ENCODE results near the gene TMUB2. TPM values are rescaled to one million over a fixed set of nuclear protein-coding genes. Genes with fewer than 3 reads are reported as not detected.

TMUB2 gene
- total RNA-seq, 4 donors from 2014 or later: 19.8 to 66.6 (median 52.7) TPM

GRCh38 chr17:44174427-44174826 is 12.3 kb upstream of the TMUB2 start:
- no peak overlapping the region for H3K4me3 ChIP-seq
- no peak overlapping the region for H3K27ac ChIP-seq
- H3K27me3 ChIP-seq: no peaks in the 10 kb centered on the region
- TF ChIP-seq, protein P1, sequence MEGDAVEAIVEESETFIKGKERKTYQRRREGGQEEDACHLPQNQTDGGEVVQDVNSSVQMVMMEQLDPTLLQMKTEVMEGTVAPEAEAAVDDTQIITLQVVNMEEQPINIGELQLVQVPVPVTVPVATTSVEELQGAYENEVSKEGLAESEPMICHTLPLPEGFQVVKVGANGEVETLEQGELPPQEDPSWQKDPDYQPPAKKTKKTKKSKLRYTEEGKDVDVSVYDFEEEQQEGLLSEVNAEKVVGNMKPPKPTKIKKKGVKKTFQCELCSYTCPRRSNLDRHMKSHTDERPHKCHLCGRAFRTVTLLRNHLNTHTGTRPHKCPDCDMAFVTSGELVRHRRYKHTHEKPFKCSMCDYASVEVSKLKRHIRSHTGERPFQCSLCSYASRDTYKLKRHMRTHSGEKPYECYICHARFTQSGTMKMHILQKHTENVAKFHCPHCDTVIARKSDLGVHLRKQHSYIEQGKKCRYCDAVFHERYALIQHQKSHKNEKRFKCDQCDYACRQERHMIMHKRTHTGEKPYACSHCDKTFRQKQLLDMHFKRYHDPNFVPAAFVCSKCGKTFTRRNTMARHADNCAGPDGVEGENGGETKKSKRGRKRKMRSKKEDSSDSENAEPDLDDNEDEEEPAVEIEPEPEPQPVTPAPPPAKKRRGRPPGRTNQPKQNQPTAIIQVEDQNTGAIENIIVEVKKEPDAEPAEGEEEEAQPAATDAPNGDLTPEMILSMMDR (IDR thresholded peaks at IDR 0.05): no peak
- no peak for TF ChIP-seq POLR2A (IDR thresholded peaks at IDR 0.05)
- no peaks in the 10 kb centered on the region for H3K9me3 ChIP-seq
- peaks cover 0 to 8% (median 0%) of the 10 kb centered on the region in 4 donors for H3K4me1 ChIP-seq
- DNase-seq: no peak
- H3K36me3 ChIP-seq: peaks cover 0 to 24% (median 0%) of the 10 kb centered on the region in 3 donors

- H3K36me3 ChIP-seq: peaks cover 0 to 24% (median 0%) of the 10 kb centered on the region in 3 donors
These were observed 10.5 kb upstream of the TMUB2 start for GRCh38 chr17:44176257-44176656.

GRCh38 chr17:44176671-44177501 is 9.9 kb upstream of the TMUB2 start:
- H3K9me3 ChIP-seq: no peaks in the 10 kb centered on the region
- DNase-seq: no peak
- H3K27ac ChIP-seq: no peak overlapping the region
- TF ChIP-seq, protein P1 (IDR thresholded peaks at IDR 0.05): no peak
- no peak for TF ChIP-seq POLR2A (IDR thresholded peaks at IDR 0.05)
- H3K36me3 ChIP-seq: peaks cover 0 to 28% (median 0%) of the 10 kb centered on the region in 3 donors
- H3K4me3 ChIP-seq: no peak overlapping the region
- H3K27me3 ChIP-seq: no peaks in the 10 kb centered on the region
- H3K4me1 ChIP-seq: no peaks in the 10 kb centered on the region

More at GRCh38 chr17:44176257-44176656, 10.5 kb upstream of the TMUB2 start:
- Histone ChIP-seq H3K27me3 (no peaks in the 10 kb centered on the region), H3K4me3 (no peak overlapping the region), H3K27ac (no peak overlapping the region), H3K4me1 (no peaks in the 10 kb centered on the region), H3K9me3 (no peaks in the 10 kb centered on the region)
- DNase-seq: no peak
- TF ChIP-seq, protein P1 (IDR thresholded peaks at IDR 0.05): no peak
- no peak for TF ChIP-seq POLR2A (IDR thresholded peaks at IDR 0.05)

DNA sequence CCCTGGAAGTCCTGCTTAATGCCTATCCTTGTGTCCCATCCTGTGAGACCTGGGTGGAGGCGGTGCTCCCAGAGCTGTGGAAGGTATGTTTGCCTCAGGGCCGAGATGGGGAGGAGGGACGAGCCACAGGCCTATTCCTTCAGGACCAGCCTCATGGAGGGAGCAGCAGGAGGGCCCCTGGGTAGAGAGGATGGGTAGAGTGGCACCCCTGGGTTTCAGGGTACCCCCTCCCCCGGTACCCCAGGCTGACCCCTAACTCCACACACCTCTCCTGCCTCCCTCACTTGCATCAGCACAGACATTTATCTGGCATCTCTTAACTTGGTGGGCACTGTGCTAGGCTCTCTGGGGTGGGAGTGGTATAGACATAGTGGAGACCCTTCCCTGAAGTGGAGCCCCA is 9.1 kb upstream of the TMUB2 start:
- Histone ChIP-seq H3K4me1 (no peaks in the 10 kb centered on the region), H3K4me3 (no peak overlapping the region), H3K27ac (no peak overlapping the region), H3K36me3 (peaks cover 0 to 36% (median 0%) of the 10 kb centered on the region in 3 donors), H3K9me3 (no peaks in the 10 kb centered on the region), H3K27me3 (no peaks in the 10 kb centered on the region)
- no peak for DNase-seq
- TF ChIP-seq POLR2A (IDR thresholded peaks at IDR 0.05): no peak
- TF ChIP-seq, protein P1 (IDR thresholded peaks at IDR 0.05): no peak

- H3K36me3 ChIP-seq: peaks cover 0 to 37% (median 0%) of the 10 kb centered on the region in 3 donors
- TF ChIP-seq, protein P1 (IDR thresholded peaks at IDR 0.05): no peak
- TF ChIP-seq POLR2A (IDR thresholded peaks at IDR 0.05): no peak
- no peaks in the 10 kb centered on the region for H3K27me3 ChIP-seq
- DNase-seq: no peak
- no peaks in the 10 kb centered on the region for H3K9me3 ChIP-seq
- no peak overlapping the region for H3K4me3 ChIP-seq
- no peaks in the 10 kb centered on the region for H3K4me1 ChIP-seq
- H3K27ac ChIP-seq: no peak overlapping the region
These were observed 8.6 kb upstream of the TMUB2 start for GRCh38 chr17:44178133-44178532.

Data from Peyer's patch (tissue), 4 donors.